Trophoblast cell (in vitro differentiated cells and primary cell): ENCODE data around the gene PIR.

Experiments used
- DNase-seq, 2 donors: peaks; one replicate each; pipeline ENCODE4 v3.0.0-alpha.2; 2016
- H2AFZ ChIP-seq: 2 replicates; pipeline ENCODE4 v1.6.1; 2013; ENCODE audit warnings: low read length, moderate library complexity, mild to moderate bottlenecking; ENCODE audit not compliant: insufficient read depth, poor library complexity
- H2AK5ac ChIP-seq: 2 replicates; pipeline ENCODE4 v1.6.1; 2013; ENCODE audit warnings: mild to moderate bottlenecking, low read length
- H2BK120ac ChIP-seq: 2 replicates; pipeline ENCODE4 v1.6.1; 2013; ENCODE audit warnings: low read length, mild to moderate bottlenecking, moderate library complexity; ENCODE audit not compliant: insufficient read depth, poor library complexity
- H2BK12ac ChIP-seq: 2 replicates; pipeline ENCODE4 v1.6.1; 2013; ENCODE audit warnings: mild to moderate bottlenecking, low read length, moderate library complexity
- H2BK5ac ChIP-seq: 2 replicates; pipeline ENCODE4 v1.6.1; 2013; ENCODE audit warnings: low read length, low read depth, moderate library complexity, mild to moderate bottlenecking; ENCODE audit not compliant: poor library complexity
- H3K14ac ChIP-seq: 2 replicates; pipeline ENCODE4 v1.6.1; 2013; ENCODE audit warnings: mild to moderate bottlenecking, low read length
- H3K18ac ChIP-seq: 2 replicates; pipeline ENCODE4 v1.6.1; 2013; ENCODE audit warnings: mild to moderate bottlenecking, low read length
- H3K23ac ChIP-seq: 2 replicates; pipeline ENCODE4 v1.6.1; 2013; ENCODE audit warnings: low read length
- H3K27ac ChIP-seq: 2 replicates; pipeline ENCODE4 v1.5.1; 2013; ENCODE audit warnings: low read depth, mild to moderate bottlenecking, inconsistent platforms, low read length, moderate library complexity
- H3K27me3 ChIP-seq: 2 replicates; pipeline ENCODE4 v1.6.1; 2013; ENCODE audit warnings: inconsistent platforms, mild to moderate bottlenecking, low read length, moderate library complexity; ENCODE audit not compliant: insufficient read depth
- H3K36me3 ChIP-seq, 2 experiments: 1 replicate in 1 of 2; 2 replicates in 1 of 2; pipeline ENCODE4 v1.6.1; 2013; ENCODE audit warnings: low read length in 2 of 2, mild to moderate bottlenecking in 2 of 2, moderate library complexity in 1 of 2; ENCODE audit not compliant: insufficient read depth in 2 of 2, control insufficient read depth in 1 of 2
- H3K4ac ChIP-seq: 2 replicates; pipeline ENCODE4 v1.6.1; 2013; ENCODE audit warnings: low read depth, mild to moderate bottlenecking, low read length, moderate library complexity
- H3K4me1 ChIP-seq, 2 experiments: 1 replicate in 1 of 2; 2 replicates in 1 of 2; pipeline ENCODE4 v1.6.1; 2013; ENCODE audit warnings: low read length in 2 of 2, mild to moderate bottlenecking in 2 of 2, moderate library complexity in 1 of 2; ENCODE audit not compliant: insufficient read depth in 2 of 2, control insufficient read depth in 1 of 2
- H3K4me2 ChIP-seq: 2 replicates; pipeline ENCODE4 v1.6.1; 2013; ENCODE audit warnings: inconsistent platforms, mild to moderate bottlenecking, low read length, moderate library complexity
- H3K4me3 ChIP-seq: 2 replicates; pipeline ENCODE4 v1.5.1; 2013; ENCODE audit warnings: mild to moderate bottlenecking, low read depth, low read length, inconsistent platforms
- H3K79me1 ChIP-seq: one replicate; pipeline ENCODE4 v1.6.1; 2013; ENCODE audit warnings: low read length
- H3K79me2 ChIP-seq: 2 replicates; pipeline ENCODE4 v1.6.1; 2013; ENCODE audit warnings: low read length, mild to moderate bottlenecking; ENCODE audit not compliant: control insufficient read depth, insufficient read depth, poor library complexity
- H3K9ac ChIP-seq: 2 replicates; pipeline ENCODE4 v1.6.1; 2013; ENCODE audit warnings: mild to moderate bottlenecking, low read length
- H3K9me3 ChIP-seq: 2 replicates; pipeline ENCODE4 v1.6.1; 2013; ENCODE audit warnings: low read depth, mild to moderate bottlenecking, control low read depth, inconsistent platforms, low read length; ENCODE audit not compliant: insufficient read depth
- H4K12ac ChIP-seq: 2 replicates; pipeline ENCODE4 v1.6.1; 2013; ENCODE audit warnings: low read depth, mild to moderate bottlenecking, low read length, moderate library complexity
- H4K8ac ChIP-seq: 2 replicates; pipeline ENCODE4 v1.6.1; 2013; ENCODE audit warnings: low read depth, mild to moderate bottlenecking, low read length, moderate library complexity
- H4K91ac ChIP-seq: one replicate; pipeline ENCODE4 v1.6.1; 2013; ENCODE audit warnings: low read depth, mild to moderate bottlenecking, low read length, moderate library complexity
- WGBS: extraction: QIAGEN DNeasy Blood & Tissue Kit; methylation state at CpG from one replicate; pipeline ENCODE4 v1.1.7; 2013; ENCODE audit warnings: missing lambda C conversion rate; ENCODE audit not compliant: insufficient read length, insufficient coverage; ENCODE audit errors: extremely low coverage; 5-methylcytosine and 5-hydroxymethylcytosine counted together

Gene PIR

GRCh38 chrX:15430584-15430983 is 62.5 kb downstream of the PIR start:
- WGBS = no CpG with 5 or more reads among the region's 1 CpG
- no peak overlapping the region for H4K8ac ChIP-seq

GRCh38 chrX:15430076-15430475 is 63.1 kb downstream of the PIR start:
- no peak overlapping the region for H3K14ac ChIP-seq
- no peak overlapping the region for H2AFZ ChIP-seq
- no peaks in the 10 kb centered on the region for H3K79me1 ChIP-seq
- no peaks in the 10 kb centered on the region for H3K27me3 ChIP-seq
- no peak for DNase-seq
- no peak overlapping the region for H2BK120ac ChIP-seq
- no peak overlapping the region for H4K91ac ChIP-seq
- no peak overlapping the region for H4K12ac ChIP-seq
- no peaks in the 10 kb centered on the region for H3K9me3 ChIP-seq
- no peaks in the 10 kb centered on the region for H3K4me1 ChIP-seq
- no CpG with 5 or more reads among the region's 2 CpGs for WGBS
- no peak overlapping the region for H3K4me3 ChIP-seq
- H3K27ac ChIP-seq = no peak overlapping the region
- no peaks in the 10 kb centered on the region for H3K79me2 ChIP-seq
- no peak overlapping the region for H2BK5ac ChIP-seq
- H3K36me3 ChIP-seq = no peaks in the 10 kb centered on the region
- H3K4ac ChIP-seq = no peak overlapping the region
- H2AK5ac ChIP-seq = no peak overlapping the region
- H4K8ac ChIP-seq = no peak overlapping the region
- H3K18ac ChIP-seq = no peak overlapping the region
- H3K4me2 ChIP-seq = no peak overlapping the region
- no peak overlapping the region for H3K9ac ChIP-seq
- H2BK12ac ChIP-seq = no peak overlapping the region
- H3K23ac ChIP-seq = no peak overlapping the region

More at GRCh38 chrX:15430584-15430983, 62.5 kb downstream of the PIR start:
- no peak overlapping the region for H3K18ac ChIP-seq
- H2BK12ac ChIP-seq = no peak overlapping the region
- no peaks in the 10 kb centered on the region for H3K79me2 ChIP-seq
- no peak overlapping the region for H4K91ac ChIP-seq
- no peak overlapping the region for H2AK5ac ChIP-seq
- no peak overlapping the region for H3K14ac ChIP-seq
- no peak overlapping the region for H2AFZ ChIP-seq
- no peak overlapping the region for H3K9ac ChIP-seq
- H3K4ac ChIP-seq = no peak overlapping the region
- H2BK120ac ChIP-seq = no peak overlapping the region
- no peaks in the 10 kb centered on the region for H3K79me1 ChIP-seq
- H4K12ac ChIP-seq = no peak overlapping the region
- no peak overlapping the region for H3K23ac ChIP-seq
- no peak overlapping the region for H3K4me3 ChIP-seq
- no peaks in the 10 kb centered on the region for H3K36me3 ChIP-seq
- H3K4me2 ChIP-seq = no peak overlapping the region
- no peak overlapping the region for H3K27ac ChIP-seq
- no peaks in the 10 kb centered on the region for H3K4me1 ChIP-seq
- H3K9me3 ChIP-seq = no peaks in the 10 kb centered on the region
- no peak overlapping the region for H2BK5ac ChIP-seq
- no peak for DNase-seq
- no peaks in the 10 kb centered on the region for H3K27me3 ChIP-seq

- Histone ChIP-seq H3K14ac (no peak overlapping the region), H2BK5ac (no peak overlapping the region)
Measured at GRCh38 chrX:15425024-15425423, 68.1 kb downstream of the PIR start.

GRCh38 chrX:15418707-15419181 is 74.4 kb downstream of the PIR start:
- no peak for DNase-seq
- Histone ChIP-seq H3K4me1 (no peaks in the 10 kb centered on the region), H3K18ac (no peak overlapping the region), H2BK5ac (no peak overlapping the region), H3K4me2 (no peak overlapping the region), H3K4me3 (no peak overlapping the region), H2BK12ac (no peak overlapping the region), H3K27ac (no peak overlapping the region), H3K14ac (no peak overlapping the region), H4K91ac (no peak overlapping the region), H3K4ac (no peak overlapping the region), H2BK120ac (no peak overlapping the region), H3K23ac (no peak overlapping the region), H3K9me3 (no peaks in the 10 kb centered on the region), H3K79me2 (no peaks in the 10 kb centered on the region), H4K12ac (no peak overlapping the region), H3K79me1 (no peaks in the 10 kb centered on the region), H2AK5ac (no peak overlapping the region), H2AFZ (no peak overlapping the region), H4K8ac (no peak overlapping the region), H3K9ac (no peak overlapping the region), H3K27me3 (no peaks in the 10 kb centered on the region), H3K36me3 (no peaks in the 10 kb centered on the region)
- WGBS = no CpG with 5 or more reads among the region's 3 CpGs

More at GRCh38 chrX:15425024-15425423, 68.1 kb downstream of the PIR start:
- no peak for DNase-seq
- H2AK5ac ChIP-seq = no peak overlapping the region
- H4K91ac ChIP-seq = no peak overlapping the region
- no peaks in the 10 kb centered on the region for H3K27me3 ChIP-seq
- no peak overlapping the region for H3K4me3 ChIP-seq
- H4K12ac ChIP-seq = no peak overlapping the region
- no peak overlapping the region for H4K8ac ChIP-seq
- H3K4me1 ChIP-seq = no peaks in the 10 kb centered on the region
- H3K9ac ChIP-seq = no peak overlapping the region
- H3K18ac ChIP-seq = no peak overlapping the region
- no peaks in the 10 kb centered on the region for H3K79me2 ChIP-seq
- no CpG with 5 or more reads among the region's 1 CpG for WGBS
- no peak overlapping the region for H2BK12ac ChIP-seq
- H3K9me3 ChIP-seq = no peaks in the 10 kb centered on the region
- H2BK120ac ChIP-seq = no peak overlapping the region
- no peak overlapping the region for H3K27ac ChIP-seq
- no peaks in the 10 kb centered on the region for H3K79me1 ChIP-seq
- H2AFZ ChIP-seq = no peak overlapping the region
- H3K23ac ChIP-seq = no peak overlapping the region
- no peak overlapping the region for H3K4ac ChIP-seq
- H3K4me2 ChIP-seq = no peak overlapping the region
- H3K36me3 ChIP-seq = no peaks in the 10 kb centered on the region
